Ecto neural progenitor cell (in vitro differentiated cells): ENCODE results near the gene PREX1.
"Not testable (repeated sequence)": the region's sequence is repeated elsewhere in the genome, so short reads cannot be mapped to it uniquely, and the experiment has no call there.

Source experiments
- DNase-seq: peaks from one replicate; pipeline ENCODE4 v3.0.0-alpha.2; 2018; ENCODE audit warnings: low spot score

The PREX1 gene

GRCh38 chr20:48812114-48812513 lies 15.7 kb downstream of the PREX1 start:
- DNase-seq = not testable (repeated sequence)

GRCh38 chr20:48809673-48810072 lies 18.1 kb downstream of the PREX1 start:
- DNase-seq = no peak

GRCh38 chr20:48808382-48809034 lies 19.3 kb downstream of the PREX1 start:
- DNase-seq = no peak

GRCh38 chr20:48807586-48808381 lies 20.0 kb downstream of the PREX1 start:
- DNase-seq = no peak

- no peak for DNase-seq
Measured at GRCh38 chr20:48807051-48807450, 20.7 kb downstream of the PREX1 start.

- DNase-seq = no peak
Measured at GRCh38 chr20:48805716-48806115, 22.1 kb downstream of the PREX1 start.

GRCh38 chr20:48805286-48805685 lies 22.5 kb downstream of the PREX1 start:
- no peak for DNase-seq

- DNase-seq = no peak
Measured at GRCh38 chr20:48804300-48804980, 23.4 kb downstream of the PREX1 start.

- DNase-seq = no peak
Measured at GRCh38 chr20:48803176-48804053, 24.4 kb downstream of the PREX1 start.

- DNase-seq = no peak
Measured at GRCh38 chr20:48802647-48803046, 25.2 kb downstream of the PREX1 start.

- no peak for DNase-seq
Measured at GRCh38 chr20:48802216-48802615, 25.6 kb downstream of the PREX1 start.

- no peak for DNase-seq
Measured at GRCh38 chr20:48801197-48801596, 26.6 kb downstream of the PREX1 start.

- no peak for DNase-seq
Measured at GRCh38 chr20:48800177-48800576, 27.6 kb downstream of the PREX1 start.

GRCh38 chr20:48799328-48800105 lies 28.3 kb downstream of the PREX1 start:
- DNase-seq = no peak

- DNase-seq = no peak
Measured at GRCh38 chr20:48797850-48798747, 29.7 kb downstream of the PREX1 start.

GRCh38 chr20:48797275-48797825 lies 30.4 kb downstream of the PREX1 start:
- DNase-seq = peak; percentile 60

- DNase-seq = no peak
Measured at GRCh38 chr20:48795732-48796131, 32.1 kb downstream of the PREX1 start.

- DNase-seq = no peak
Measured at GRCh38 chr20:48794816-48795457, 32.9 kb downstream of the PREX1 start.

- peak; percentile 84 for DNase-seq
Measured at GRCh38 chr20:48794360-48794759, 33.4 kb downstream of the PREX1 start.
